Effector CD4-positive, alpha-beta T cell (primary cell): ENCODE data around the gene CADPS.

ENCODE experiments used
- DNase-seq: peaks from one replicate; pipeline ENCODE4 v3.0.0-alpha.2; 2020

CADPS gene

DNA sequence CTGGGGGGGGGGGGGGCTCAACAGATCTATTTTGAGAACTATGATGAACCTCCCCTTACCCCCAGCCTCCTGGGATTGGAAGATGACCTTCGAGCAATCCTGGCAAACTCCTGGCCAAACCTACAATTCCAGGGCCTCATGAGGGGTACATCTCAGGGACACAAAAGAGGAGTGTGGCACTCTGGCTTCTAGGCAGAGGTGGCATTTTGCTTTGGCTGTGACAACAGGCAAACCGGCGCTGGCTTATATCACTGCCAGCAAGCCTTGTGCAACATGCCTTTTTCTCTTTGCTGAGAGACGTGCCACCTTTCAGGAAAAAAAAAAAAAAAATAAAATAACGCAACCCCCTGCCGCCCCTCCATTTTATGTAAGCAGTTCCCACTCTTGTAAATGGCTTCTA lies 470.1 kb downstream of the CADPS start:
- no peak for DNase-seq

- no peak for DNase-seq
These were observed 470.9 kb downstream of the CADPS start for GRCh38 chr3:62404321-62404720.

DNA sequence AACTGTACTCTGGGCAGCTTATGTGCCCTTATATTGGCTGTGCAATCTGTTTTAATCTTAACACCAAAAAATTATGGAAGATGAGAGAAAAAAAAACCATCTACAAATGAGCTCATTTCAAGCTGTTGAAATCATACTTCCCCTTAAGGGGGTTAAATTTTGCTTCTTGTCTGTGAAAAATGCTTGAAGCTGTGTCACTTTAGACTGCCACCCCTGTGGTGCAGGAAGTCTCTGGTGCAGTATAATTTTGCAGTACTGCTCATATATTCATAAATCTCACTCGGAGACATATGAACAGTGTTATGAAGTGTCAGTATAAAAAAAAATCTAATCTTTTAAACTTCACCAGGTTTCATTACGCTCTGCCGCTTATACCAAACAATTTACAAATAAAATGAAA lies 471.5 kb downstream of the CADPS start:
- DNase-seq, result no peak

DNA sequence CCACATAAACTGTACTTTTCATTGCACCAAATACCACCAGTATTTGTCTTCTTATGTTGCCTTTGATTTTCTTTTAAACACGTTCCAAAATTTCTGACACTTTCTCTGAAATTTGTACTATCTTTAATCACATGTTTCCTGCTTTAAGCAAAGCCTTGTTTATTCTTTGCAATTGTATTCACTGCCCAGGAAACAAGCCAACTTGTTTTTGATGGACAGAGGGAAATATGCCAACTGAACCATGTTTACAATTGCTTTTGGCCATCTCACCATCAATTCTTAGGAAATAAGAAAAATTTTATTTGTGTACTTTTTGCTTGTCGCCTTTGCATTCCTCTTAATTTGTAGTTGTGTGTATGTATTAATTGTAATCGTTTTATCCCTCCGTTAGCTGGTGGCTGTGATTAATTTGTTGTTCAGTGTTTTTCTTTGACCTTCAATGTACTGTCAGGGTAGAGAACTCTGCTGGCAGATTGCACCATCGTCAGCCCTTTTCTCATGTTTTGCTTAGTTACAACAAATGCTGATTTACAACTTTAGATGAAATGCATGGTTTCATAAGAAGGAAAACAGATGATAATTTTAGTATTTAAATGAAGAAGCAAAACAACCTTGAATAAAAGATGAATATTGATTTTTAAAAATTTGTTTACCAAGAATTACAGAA lies 482.5 kb downstream of the CADPS start:
- no peak for DNase-seq

DNA sequence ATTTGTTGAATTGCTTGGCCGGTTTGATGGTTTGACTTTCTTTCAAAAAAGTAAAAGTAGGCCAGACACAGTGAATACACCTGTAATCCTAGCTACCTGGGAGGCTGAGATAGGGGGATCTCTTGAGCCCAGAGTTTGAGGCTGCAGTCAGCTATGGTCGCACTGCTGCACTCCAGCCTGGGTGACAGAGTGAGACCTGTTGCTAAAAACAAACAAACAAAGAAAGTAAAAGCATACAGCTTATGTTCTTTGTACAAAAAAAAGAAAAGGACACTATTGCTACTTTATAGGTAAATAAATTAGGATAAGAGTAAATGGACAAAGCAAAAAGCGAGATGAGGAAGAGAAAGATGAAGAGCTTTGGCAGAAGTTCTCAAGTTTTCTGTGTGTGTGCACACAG lies 488.0 kb downstream of the CADPS start:
- DNase-seq, result no peak

GRCh38 chr3:62379321-62379798 lies 495.9 kb downstream of the CADPS start:
- DNase-seq, result no peak

GRCh38 chr3:62378921-62379320 lies 496.3 kb downstream of the CADPS start:
- DNase-seq, result no peak

DNA sequence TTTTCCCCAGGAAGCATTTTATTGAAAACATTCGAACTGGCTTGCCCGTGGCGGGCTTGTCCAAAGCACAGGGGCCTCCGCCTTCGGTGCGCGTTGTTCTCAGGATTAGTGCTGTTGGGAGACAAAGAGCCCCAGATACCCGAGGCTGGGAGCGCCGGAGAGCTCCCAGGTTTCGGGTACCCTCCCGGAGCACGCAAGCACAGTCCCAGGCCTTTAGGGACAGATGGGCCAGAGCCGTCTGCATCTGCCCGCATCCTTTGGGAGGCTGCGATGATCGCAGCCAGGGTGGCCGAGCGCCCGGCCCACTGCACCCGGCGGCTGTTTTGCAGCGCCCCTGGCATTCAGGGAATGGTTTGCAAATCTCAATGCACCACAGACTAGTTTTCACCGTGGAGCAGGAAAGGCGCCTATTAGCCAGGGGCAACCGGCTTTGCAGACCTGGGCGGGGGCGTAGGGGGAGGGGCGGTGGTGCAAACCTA lies 496.9 kb downstream of the CADPS start:
- DNase-seq, result no peak

DNA sequence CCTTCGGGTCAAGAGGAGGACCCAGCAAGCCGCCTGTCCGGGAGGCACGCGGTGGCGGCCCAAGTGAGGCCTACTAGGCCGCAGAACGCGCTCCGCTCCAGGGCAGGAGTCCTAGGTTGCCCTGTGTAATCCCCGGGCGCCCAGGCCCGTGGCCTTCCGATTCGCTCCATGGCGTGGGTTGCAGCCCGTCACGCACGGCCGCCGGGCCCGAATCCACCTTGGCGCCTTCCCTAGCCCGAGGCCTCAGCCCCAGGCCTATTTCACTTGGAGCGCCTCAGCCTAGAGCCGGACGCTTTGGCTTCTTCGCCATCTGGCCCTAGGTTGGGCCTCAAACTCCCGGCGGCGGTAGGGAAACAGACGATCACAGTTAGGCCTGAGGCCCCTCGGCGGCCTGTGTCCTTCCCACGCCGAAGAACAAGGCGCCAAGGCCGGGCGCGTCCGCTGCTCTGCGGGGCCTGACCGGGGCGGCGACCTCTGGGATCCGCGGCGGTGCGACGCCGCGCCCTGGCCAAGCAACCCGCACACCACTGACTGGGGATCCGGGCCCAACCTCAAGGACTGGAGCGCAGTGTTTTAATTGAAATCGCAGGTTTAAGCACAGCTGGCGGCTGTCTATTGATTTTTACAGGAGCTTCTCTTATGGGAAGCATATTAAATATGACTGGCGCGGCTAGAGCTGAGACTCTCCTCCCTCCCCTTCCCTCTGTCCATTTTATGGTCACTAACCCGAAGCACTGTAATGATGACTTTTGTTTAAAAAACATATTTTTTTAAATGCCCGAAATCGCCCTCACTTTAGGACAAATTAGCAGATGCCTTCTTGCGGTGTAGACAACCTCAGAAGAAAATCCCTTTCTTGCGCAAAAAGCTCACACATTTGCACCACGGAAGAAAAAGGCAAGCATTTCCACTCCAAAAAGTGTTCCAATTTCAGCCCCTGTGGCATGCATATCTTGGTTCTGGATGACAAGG lies 498.0 kb downstream of the CADPS start:
- no peak for DNase-seq

DNA sequence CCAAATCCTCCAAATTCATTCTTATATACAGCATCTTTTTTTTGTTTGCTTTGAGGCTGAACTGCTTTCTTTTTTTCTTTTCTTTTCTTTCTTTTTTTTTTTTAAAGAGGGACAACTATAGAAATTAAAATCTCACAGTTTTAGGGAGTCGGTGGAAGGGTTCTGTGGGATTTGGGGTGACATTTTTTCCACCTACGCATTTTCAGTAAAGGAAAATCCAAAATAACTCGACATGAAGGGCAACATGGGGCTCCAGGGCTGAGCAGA lies 498.8 kb downstream of the CADPS start:
- no peak for DNase-seq

DNA sequence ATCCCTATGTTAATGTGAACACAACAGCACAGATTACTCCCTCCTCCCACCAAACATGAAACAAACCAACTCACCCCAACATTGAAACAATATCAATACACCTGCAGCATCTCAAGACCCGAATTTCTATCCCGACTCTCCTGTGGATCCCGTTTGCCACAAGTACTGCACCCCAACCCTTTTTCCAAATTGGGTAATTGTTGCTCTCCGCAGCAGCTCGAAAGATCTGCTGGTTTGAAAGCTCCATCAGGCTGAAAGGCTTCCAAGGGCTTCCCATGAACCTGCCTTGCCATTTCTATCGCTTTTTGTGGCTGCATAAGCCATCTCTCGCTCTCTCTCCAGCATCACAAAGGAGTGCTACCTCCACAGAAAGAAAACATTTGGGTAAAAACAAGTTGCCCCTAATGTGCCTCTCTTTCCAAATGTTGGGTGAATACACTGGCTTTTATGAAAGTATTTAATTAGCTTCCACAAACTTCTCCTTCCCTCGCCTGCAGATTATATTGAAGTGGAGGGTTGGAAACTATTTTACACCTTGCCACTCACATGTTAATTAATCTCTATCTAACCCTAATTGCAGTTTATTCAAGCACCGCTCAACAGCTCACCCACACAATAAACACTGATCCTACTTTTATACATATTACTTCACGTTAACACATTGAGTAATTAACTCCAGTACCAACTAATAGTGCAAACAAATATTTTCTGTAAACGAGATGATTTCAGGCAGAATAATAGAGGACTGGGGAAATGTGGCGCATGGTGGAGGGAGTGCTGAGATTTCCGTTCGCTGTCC lies 499.4 kb downstream of the CADPS start:
- no peak for DNase-seq

DNA sequence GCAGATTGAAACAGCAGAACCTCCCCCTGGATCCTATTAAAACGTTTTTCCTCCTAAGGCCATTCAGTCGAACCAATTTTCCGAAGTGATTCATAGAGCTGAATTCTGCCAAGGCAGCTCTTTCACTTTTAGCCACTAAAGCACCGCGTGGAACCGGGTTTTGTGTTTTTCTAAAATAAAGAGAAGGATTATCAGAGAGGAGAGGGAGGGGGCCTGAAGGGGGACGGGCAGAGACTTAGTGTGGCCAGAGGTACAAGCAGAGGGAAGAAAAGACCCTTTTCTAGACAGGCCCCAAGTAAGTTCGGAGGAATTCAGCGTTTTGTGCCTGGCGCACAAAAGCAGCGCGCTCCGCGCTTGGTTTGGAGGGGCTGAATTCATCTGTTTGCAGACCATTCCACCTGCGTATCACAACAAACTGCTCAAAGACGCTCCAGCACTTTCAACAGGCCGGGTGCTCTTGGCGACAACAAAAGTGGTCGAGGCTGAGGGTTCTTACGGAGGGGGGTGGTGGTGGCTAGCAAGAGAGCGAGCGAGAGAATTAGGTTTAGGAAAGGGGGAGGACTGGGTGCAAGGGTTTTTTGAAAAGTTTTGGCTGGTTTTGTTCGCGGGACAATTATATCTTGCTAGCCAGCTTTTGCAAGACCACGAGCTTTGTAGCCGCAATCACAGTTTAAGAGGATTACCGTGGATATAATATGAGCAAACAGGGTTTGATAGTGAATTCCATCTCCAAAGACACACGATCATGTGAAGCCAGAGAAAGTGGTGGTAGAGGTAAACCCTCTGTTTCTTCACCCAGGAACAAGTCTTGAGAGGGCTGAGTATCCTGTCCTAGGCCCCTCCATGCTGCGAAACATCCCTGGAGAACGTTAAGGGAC lies 500.6 kb downstream of the CADPS start:
- DNase-seq, result no peak

GRCh38 chr3:62373714-62374333 lies 501.4 kb downstream of the CADPS start:
- no peak for DNase-seq

DNA sequence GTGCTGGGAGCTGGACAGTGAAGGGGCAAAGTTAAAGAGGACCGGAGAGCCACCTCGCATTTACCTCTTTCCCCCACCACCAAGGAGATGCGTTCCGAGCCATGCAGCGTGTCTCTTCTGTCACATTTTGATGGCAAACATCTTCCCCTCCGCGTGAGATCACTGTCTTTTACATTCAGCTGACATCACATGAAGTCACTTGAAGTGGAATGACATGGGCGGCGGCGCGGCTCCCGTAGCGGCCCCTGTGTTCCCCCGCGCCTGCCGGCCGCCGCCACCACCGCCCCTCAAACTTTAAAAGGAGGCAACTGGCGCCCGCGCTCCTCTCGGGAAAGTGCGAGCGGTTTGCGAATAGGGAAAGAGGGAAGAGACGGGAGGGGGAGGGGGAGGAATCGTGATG lies 502.0 kb downstream of the CADPS start, which contains the start of gene FEZF2:
Gene FEZF2 (minus strand): TSS at position 336 of the 400 bp plus-strand sequence. CDS start 682 bp downstream, outside the sequence.
- DNase-seq, result no peak

DNA sequence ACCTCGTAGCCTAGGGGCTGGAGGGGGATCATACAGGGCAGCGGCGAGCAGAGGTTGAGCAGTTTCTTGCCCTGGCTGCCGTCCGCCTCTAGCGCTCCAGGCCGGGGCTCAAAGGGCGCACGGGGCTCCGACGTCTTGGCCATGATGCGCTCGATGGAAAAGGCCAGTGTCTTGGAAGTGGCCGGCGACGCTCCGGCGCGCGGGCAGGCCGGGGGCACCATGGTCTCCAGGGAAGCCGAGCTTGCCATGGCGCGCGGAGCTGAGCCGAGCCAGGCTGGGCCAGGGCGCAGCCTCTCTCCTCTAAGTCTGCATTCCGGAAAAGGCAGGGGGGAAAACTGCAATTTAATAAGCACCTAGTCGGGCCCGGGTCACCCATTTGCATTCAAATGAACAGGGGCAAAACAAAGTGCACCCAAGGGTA lies 502.6 kb downstream of the CADPS start:
- DNase-seq, result no peak

- DNase-seq, result no peak
These were observed 503.3 kb downstream of the CADPS start for GRCh38 chr3:62371720-62372591.

GRCh38 chr3:62370858-62371719 lies 504.1 kb downstream of the CADPS start:
- no peak for DNase-seq

- no peak for DNase-seq
These were observed 504.9 kb downstream of the CADPS start for GRCh38 chr3:62370112-62370857.

DNA sequence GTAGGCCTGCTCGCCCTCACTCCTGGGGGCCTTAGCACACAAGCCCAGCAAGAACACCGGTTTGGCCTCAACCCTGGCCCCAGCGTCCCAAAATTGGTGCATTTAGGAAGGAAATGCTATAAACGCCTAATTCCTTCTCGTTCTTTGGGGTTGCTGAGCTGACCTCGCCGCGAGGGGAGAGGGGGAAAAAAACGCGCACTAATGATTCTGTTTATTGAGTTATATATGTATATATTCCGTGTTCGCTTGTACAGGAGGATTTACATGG lies 505.8 kb downstream of the CADPS start:
- DNase-seq, result no peak
